Epithelial cell of esophagus (primary cell): ENCODE results near the gene DYNC2I2.

Source experiments
- DNase-seq: peaks from one replicate; pipeline ENCODE4 v3.0.0; 2010; ENCODE audit warnings: low read depth
- H3K4me3 ChIP-seq: 2 replicates; pipeline ENCODE4 v1.5.1; 2011; ENCODE audit warnings: mild to moderate bottlenecking, low read length, control low read depth
- TF ChIP-seq, protein P1 (sequence below): IDR thresholded peaks from 2 replicates; pipeline ENCODE4 v1.5.1; 2011; ENCODE audit warnings: low read depth, mild to moderate bottlenecking, low read length, control low read depth, inconsistent platforms; ENCODE audit not compliant: insufficient read depth; ENCODE audit errors: missing control alignments

Gene DYNC2I2

DNA sequence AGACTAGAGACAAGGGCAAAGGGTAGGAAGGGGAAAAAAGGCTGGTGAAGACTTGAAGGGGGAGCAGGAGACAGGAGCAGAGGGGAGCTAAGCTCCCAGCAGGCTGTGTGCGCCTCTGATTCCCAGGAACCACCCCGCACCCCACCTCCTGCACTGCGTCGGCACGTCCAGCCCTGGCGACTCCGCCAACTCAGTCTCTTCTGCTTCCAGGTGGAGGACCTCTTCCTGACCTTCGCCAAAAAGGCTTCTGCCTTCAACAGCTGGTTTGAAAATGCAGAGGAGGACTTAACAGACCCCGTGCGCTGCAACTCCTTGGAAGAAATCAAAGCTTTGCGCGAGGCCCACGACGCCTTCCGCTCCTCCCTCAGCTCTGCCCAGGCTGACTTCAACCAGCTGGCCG is 30.5 kb downstream of the DYNC2I2 start:
- TF ChIP-seq, protein P1, sequence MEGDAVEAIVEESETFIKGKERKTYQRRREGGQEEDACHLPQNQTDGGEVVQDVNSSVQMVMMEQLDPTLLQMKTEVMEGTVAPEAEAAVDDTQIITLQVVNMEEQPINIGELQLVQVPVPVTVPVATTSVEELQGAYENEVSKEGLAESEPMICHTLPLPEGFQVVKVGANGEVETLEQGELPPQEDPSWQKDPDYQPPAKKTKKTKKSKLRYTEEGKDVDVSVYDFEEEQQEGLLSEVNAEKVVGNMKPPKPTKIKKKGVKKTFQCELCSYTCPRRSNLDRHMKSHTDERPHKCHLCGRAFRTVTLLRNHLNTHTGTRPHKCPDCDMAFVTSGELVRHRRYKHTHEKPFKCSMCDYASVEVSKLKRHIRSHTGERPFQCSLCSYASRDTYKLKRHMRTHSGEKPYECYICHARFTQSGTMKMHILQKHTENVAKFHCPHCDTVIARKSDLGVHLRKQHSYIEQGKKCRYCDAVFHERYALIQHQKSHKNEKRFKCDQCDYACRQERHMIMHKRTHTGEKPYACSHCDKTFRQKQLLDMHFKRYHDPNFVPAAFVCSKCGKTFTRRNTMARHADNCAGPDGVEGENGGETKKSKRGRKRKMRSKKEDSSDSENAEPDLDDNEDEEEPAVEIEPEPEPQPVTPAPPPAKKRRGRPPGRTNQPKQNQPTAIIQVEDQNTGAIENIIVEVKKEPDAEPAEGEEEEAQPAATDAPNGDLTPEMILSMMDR, result no peak
- no peak overlapping the region for H3K4me3 ChIP-seq
- no peak for DNase-seq

DNA sequence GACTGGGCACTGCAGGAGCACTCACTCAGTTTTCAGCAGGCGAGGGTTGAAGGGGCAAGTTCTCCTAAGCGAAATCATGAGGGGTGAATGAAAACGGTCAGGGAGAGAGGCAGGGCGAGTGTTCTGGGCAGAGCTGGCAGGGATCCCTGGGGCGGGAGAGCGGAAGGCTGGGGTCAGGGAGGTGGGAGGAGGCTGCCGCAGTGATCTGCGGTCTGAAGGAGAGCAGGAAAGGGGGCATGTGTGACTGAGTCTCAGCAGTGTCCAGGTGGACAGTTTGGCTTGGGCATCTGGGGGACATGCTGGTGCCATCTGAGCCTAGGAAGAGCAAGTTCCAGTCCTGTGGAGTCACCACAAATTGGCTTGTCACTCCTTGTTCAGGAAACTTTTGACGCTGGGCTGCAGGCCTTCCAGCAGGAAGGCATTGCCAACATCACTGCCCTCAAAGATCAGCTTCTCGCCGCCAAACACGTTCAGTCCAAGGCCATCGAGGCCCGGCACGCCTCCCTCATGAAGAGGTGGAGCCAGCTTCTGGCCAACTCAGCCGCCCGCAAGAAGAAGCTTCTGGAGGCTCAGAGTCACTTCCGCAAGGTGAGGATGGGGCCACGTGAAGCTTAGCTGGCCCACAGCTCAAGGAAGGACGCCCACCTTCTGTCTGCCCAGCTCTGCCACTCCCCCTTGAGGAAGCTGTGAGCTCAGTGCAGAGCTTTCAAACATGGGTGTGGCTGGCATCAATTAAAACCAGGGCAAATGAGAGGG is 31.1 kb downstream of the DYNC2I2 start:
- H3K4me3 ChIP-seq, result no peak overlapping the region
- no peak for DNase-seq
- TF ChIP-seq, protein P1, result no peak

DNA sequence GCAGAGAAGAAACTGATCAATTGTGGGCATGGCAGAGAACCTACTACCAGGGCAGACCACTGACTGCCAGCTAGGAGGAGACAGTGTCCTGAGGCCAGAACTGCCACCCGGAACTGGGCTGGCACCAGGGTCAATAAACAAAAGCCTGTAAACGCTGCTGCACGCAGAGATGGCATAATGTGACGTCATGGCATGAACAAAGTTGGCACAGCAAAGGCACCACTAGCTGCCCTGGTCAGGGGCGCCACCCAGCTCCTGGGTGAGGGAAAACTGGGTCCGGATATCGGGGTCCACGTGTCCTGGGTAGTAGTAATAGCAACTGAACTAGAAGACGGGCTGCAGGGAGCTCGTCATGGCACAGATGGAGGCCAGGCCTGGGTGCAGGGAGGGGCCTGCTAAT is 32.1 kb downstream of the DYNC2I2 start:
- DNase-seq, result no peak
- TF ChIP-seq, protein P1, result no peak
- no peak overlapping the region for H3K4me3 ChIP-seq

DNA sequence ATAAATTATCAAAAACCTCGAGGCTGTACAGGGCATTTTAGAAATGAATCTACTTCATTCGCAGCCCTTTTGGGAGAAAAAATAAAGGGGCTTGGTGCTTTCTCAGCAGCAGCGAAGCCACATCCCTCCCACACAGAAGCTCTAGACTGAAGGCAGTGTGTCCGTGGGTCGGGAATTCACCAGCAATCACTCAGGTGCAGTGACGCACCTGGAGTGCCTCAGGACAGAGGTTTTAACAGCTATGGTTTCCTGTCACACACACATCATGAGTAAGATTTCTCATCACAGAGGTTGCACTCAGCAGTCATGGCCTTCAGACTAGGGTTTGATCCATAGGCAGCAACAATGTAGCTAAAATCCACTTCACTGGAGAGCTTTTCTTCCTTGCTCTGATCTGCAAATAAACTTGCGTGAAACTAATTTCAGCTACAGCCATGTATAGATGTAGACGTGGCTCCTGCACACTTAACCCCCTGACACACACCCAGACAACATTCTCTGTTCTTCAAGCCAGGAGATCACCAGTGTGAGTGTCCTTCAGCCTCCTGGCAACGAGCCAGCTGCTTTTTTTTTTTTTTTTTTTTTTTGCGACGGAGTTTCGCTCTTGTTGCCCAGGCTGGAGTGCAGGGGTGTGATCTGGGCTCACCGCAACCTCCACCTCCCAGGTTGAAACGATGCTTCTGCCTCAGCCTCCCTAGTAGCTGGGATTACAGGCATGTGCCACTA is 34.8 kb downstream of the DYNC2I2 start:
- H3K4me3 ChIP-seq, result no peak overlapping the region
- TF ChIP-seq, protein P1, result no peak
- peak; percentile 59 for DNase-seq

DNA sequence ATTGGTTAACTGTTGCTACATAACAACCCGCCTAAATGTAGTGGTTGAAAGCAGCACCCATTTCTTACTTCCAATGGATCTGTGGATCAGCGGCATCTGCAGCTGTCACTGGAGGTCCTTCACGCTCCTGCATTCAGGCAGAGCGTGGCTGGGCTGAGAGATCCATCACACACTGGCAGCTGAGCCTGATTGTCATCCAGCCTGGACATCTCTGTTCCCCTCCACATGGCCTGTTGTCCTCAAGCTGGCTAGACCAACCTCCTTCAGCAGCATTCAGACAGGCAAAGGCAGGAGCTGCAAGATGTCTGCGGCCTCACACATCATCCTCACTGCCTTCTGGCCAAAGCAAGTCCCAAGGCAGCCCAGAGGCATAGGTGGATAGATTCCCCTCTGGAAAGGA is 36.9 kb downstream of the DYNC2I2 start:
- TF ChIP-seq, protein P1, result no peak
- H3K4me3 ChIP-seq, result no peak overlapping the region
- DNase-seq, result no peak

DNA sequence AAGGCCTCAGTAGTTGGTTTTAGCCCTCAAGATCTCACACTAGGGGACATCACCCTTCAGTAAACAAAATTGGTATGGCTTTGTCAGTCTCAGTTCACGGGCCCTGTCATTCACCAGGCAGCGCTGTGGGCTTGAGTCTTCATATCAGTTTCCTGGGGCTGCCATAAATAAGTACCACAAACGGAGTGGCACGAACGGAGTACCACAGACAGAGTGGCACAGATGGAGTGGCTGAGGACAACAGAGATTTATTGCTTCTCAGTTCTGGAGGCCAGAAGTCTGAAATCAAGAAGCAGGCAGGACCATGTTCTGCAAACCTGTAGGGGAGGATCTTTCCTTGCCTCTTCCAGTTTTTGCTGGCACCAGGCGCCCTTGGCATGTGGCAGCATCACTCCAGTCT is 37.5 kb downstream of the DYNC2I2 start:
- TF ChIP-seq, protein P1, result no peak
- DNase-seq, result no peak
- no peak overlapping the region for H3K4me3 ChIP-seq
